GM06990 (cell line): Measurements from ENCODE around the gene ZCCHC4.

Experiments
- DNase-seq: peaks from one replicate; pipeline ENCODE4 v3.0.0-alpha.2; 2011; ENCODE audit not compliant: insufficient read length; ENCODE audit errors: extremely low read depth
- H3K27me3 ChIP-seq: replicated peaks from 2 replicates; pipeline ENCODE4 v1.6.0; 2011; ENCODE audit warnings: low read length; ENCODE audit not compliant: control insufficient read depth, insufficient read depth
- H3K36me3 ChIP-seq: 2 replicates; pipeline ENCODE4 v1.5.1; 2011; ENCODE audit warnings: low read length; ENCODE audit not compliant: control insufficient read depth, insufficient read depth
- H3K4me3 ChIP-seq: replicated peaks from 2 replicates; pipeline ENCODE4 v1.5.1; 2011; ENCODE audit warnings: low read depth, mild to moderate bottlenecking, control low read depth, low read length
- CTCF ChIP-seq: IDR thresholded peaks from 2 replicates; pipeline ENCODE4 v1.5.1; 2011; ENCODE audit warnings: low read length, control low read depth, mild to moderate bottlenecking, inconsistent platforms; ENCODE audit not compliant: insufficient read depth, poor library complexity, severe bottlenecking

The ZCCHC4 gene

GRCh38 chr4:25302626-25303025, 9.9 kb upstream of the ZCCHC4 start:
- TF ChIP-seq CTCF, result no peak
- H3K4me3 ChIP-seq, result no peak overlapping the region
- DNase-seq, result no peak
- no peaks in the 10 kb centered on the region for H3K27me3 ChIP-seq
- no peaks in the 10 kb centered on the region for H3K36me3 ChIP-seq

DNA sequence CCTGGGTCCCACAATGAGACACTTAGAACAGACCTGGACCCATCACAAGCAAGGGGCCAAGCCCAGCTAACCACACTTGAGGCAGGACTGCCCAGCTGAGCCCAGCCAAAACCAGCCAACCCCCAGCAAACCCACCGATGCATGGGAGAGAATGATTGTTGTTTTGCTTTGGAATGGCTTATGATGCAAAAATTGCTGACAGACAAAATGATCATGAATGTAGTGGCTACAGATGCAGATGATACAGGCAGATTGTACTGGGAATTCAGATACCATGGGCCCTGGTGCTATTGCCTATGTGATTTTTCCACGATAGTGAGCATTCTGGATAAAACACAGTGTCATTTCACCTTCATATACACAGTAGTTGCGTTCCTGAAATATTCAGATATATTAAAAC, 9.0 kb upstream of the ZCCHC4 start:
- TF ChIP-seq CTCF, result no peak
- DNase-seq, result no peak
- Histone ChIP-seq H3K27me3 (no peaks in the 10 kb centered on the region), H3K36me3 (no peaks in the 10 kb centered on the region), H3K4me3 (no peak overlapping the region)

DNA sequence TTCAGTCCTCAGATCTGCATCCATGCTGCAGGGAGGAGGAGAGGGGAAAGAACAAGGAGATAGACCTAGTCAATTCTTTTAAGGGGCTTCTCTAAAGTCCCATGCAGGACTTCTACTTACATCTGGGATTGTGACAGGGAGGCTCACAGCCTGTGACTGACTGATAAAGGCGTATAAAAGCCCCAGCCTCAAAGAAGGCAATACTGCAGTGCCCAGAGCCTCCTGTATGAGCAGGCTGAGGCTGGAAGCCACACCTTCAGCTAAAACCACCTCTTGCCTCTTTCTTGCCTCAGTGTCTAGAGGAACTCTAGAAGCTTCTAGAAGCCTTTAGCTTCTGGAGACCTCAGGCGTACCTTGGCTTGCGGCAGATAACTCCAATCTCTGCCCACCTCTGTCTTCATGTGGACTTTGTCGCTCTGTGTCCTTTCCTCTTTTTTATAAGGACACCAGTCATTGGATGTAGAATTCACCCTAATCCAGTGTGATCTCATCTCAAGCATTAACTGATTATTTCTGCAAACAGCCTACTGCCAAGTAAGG, 6.0 kb upstream of the ZCCHC4 start:
- no peaks in the 10 kb centered on the region for H3K27me3 ChIP-seq
- DNase-seq, result no peak
- no peak overlapping the region for H3K4me3 ChIP-seq
- no peak for TF ChIP-seq CTCF
- H3K36me3 ChIP-seq, result no peaks in the 10 kb centered on the region

GRCh38 chr4:25307596-25307995, 5.0 kb upstream of the ZCCHC4 start:
- Histone ChIP-seq H3K4me3 (no peak overlapping the region), H3K36me3 (no peaks in the 10 kb centered on the region), H3K27me3 (no peaks in the 10 kb centered on the region)
- DNase-seq, result no peak
- TF ChIP-seq CTCF, result no peak

GRCh38 chr4:25308306-25308705, 4.3 kb upstream of the ZCCHC4 start:
- TF ChIP-seq CTCF, result no peak
- Histone ChIP-seq H3K36me3 (no peaks in the 10 kb centered on the region), H3K4me3 (no peak overlapping the region), H3K27me3 (no peaks in the 10 kb centered on the region)
- no peak for DNase-seq

- no peaks in the 10 kb centered on the region for H3K27me3 ChIP-seq
- no peak for TF ChIP-seq CTCF
- H3K4me3 ChIP-seq, result no peak overlapping the region
- DNase-seq, result no peak
- H3K36me3 ChIP-seq, result no peaks in the 10 kb centered on the region
These were observed 3.8 kb upstream of the ZCCHC4 start for GRCh38 chr4:25308761-25309160.
